ENCODE data around the gene NOP10.
A peak's percentile ranks its signal among the peaks of the same experiment; 100 is the strongest.

DNA sequence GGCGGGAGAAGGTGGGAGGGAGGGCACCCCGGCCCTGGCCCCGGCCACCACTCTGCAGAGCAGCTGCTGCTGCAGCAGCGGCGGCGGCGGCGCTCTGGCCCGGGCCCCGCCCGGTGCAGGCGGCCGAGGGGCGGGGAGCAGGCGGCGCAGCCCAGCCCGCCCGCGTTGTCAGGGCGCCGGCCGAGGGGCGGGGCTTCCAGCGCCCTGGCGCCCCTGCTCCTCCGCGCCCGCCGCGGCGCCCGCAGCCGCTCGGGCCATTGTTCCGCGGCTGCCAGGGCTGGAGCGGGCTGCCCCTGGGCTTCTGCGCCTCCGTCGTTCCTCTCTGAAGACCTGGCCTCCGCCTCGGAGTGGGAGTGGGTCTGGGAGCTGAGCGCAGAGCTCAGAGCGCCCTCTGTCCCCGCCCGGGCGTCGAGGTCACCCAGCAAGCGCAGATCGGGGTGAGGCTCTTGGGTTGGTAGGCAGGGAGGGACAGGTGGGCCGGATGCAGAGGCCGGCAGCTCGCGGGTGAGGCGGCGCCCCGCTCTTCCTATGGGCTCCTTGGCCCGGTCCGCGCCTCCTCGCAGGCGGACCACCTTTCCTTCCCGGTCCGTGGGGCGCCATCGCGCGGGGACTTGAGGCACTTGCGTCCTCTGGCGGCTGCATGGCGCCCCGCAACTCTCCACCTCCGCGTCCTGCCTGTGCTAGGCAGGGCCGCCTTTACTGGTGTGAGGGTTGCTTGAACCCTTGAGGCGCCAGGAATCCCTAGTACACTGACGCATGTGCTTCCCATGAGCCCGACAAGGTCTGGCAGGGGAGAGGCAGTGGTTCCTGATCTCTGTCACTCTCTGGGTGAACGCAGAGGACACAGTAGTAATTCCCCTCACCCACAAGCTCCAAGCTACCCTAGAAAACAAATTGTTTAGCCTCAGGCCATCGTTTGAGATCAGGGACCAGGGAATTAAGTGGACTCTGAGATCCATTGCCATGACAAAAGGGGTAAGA lies 24.5 kb upstream of the NOP10 start, which contains the start of gene LPCAT4:
- TF ChIP-seq MYC (IDR thresholded peaks at IDR 0.05; ENCODE audit: borderline replicate concordance, low read length) (peak; percentile 76; the same call in 1 of the 2 replicates), RNF2 (IDR thresholded peaks at IDR 0.05; ENCODE audit: borderline replicate concordance, low read depth) (no peak), POLR2A (IDR thresholded peaks at IDR 0.05; ENCODE audit: low read length) (peak; percentile 90), EHMT2 (IDR thresholded peaks at IDR 0.05; ENCODE audit: low read depth) (no peak), BHLHE40 (IDR thresholded peaks at IDR 0.05; ENCODE audit: low read depth, low read length) (no peak), NR3C1 (IDR thresholded peaks at IDR 0.05) (no peak), RFX5 (IDR thresholded peaks at IDR 0.05) (0 out of 2 replicates have a peak, but pooled peaks have one; percentile 38), KDM1A (IDR thresholded peaks at IDR 0.05; ENCODE audit: low read depth) (no peak), CEBPB (IDR thresholded peaks at IDR 0.05) (no peak), CBX2 (IDR thresholded peaks at IDR 0.05; ENCODE audit: borderline replicate concordance, low read depth) (no peak)
- TF ChIP-seq, protein P1, sequence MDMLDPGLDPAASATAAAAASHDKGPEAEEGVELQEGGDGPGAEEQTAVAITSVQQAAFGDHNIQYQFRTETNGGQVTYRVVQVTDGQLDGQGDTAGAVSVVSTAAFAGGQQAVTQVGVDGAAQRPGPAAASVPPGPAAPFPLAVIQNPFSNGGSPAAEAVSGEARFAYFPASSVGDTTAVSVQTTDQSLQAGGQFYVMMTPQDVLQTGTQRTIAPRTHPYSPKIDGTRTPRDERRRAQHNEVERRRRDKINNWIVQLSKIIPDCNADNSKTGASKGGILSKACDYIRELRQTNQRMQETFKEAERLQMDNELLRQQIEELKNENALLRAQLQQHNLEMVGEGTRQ (IDR thresholded peaks at IDR 0.05) = no peak
- TF ChIP-seq, protein P2, sequence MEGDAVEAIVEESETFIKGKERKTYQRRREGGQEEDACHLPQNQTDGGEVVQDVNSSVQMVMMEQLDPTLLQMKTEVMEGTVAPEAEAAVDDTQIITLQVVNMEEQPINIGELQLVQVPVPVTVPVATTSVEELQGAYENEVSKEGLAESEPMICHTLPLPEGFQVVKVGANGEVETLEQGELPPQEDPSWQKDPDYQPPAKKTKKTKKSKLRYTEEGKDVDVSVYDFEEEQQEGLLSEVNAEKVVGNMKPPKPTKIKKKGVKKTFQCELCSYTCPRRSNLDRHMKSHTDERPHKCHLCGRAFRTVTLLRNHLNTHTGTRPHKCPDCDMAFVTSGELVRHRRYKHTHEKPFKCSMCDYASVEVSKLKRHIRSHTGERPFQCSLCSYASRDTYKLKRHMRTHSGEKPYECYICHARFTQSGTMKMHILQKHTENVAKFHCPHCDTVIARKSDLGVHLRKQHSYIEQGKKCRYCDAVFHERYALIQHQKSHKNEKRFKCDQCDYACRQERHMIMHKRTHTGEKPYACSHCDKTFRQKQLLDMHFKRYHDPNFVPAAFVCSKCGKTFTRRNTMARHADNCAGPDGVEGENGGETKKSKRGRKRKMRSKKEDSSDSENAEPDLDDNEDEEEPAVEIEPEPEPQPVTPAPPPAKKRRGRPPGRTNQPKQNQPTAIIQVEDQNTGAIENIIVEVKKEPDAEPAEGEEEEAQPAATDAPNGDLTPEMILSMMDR (IDR thresholded peaks at IDR 0.05) = peak; percentile 99
- TF ChIP-seq, protein P3, sequence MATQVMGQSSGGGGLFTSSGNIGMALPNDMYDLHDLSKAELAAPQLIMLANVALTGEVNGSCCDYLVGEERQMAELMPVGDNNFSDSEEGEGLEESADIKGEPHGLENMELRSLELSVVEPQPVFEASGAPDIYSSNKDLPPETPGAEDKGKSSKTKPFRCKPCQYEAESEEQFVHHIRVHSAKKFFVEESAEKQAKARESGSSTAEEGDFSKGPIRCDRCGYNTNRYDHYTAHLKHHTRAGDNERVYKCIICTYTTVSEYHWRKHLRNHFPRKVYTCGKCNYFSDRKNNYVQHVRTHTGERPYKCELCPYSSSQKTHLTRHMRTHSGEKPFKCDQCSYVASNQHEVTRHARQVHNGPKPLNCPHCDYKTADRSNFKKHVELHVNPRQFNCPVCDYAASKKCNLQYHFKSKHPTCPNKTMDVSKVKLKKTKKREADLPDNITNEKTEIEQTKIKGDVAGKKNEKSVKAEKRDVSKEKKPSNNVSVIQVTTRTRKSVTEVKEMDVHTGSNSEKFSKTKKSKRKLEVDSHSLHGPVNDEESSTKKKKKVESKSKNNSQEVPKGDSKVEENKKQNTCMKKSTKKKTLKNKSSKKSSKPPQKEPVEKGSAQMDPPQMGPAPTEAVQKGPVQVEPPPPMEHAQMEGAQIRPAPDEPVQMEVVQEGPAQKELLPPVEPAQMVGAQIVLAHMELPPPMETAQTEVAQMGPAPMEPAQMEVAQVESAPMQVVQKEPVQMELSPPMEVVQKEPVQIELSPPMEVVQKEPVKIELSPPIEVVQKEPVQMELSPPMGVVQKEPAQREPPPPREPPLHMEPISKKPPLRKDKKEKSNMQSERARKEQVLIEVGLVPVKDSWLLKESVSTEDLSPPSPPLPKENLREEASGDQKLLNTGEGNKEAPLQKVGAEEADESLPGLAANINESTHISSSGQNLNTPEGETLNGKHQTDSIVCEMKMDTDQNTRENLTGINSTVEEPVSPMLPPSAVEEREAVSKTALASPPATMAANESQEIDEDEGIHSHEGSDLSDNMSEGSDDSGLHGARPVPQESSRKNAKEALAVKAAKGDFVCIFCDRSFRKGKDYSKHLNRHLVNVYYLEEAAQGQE (IDR thresholded peaks at IDR 0.05) = no peak

Data from A549 (cell line).